Mucosa of descending colon (tissue), 3 donors: ENCODE results near the gene DDX19B. TPM values are rescaled to one million over a fixed set of nuclear protein-coding genes. Genes with fewer than 3 reads are reported as not detected.

ENCODE experiments used
- ATAC-seq: fragments of 200-7000 bp; cut with Tn5 transposase; one replicate; pipeline ENCODE4 v1.9.1; 2020; ENCODE audit warnings: mild to moderate bottlenecking, moderate library complexity
- DNase-seq, 3 donors: peaks; one replicate each; pipeline ENCODE4 v3.0.0-alpha.2; 2020
- H3K36me3 ChIP-seq: fragments of 200-600 bp; one replicate; pipeline ENCODE4 v1.8.0; 2021; ENCODE audit warnings: low read depth, mild to moderate bottlenecking
- H3K4me1 ChIP-seq: fragments of 200-600 bp; one replicate; pipeline ENCODE4 v1.8.0; 2021; ENCODE audit warnings: low read depth, mild to moderate bottlenecking
- H3K4me3 ChIP-seq: fragments of 200-600 bp; one replicate; pipeline ENCODE4 v1.8.0; 2021; ENCODE audit warnings: mild to moderate bottlenecking
- H3K9me3 ChIP-seq: fragments of 200-600 bp; one replicate; pipeline ENCODE4 v1.8.0; 2021; ENCODE audit warnings: mild to moderate bottlenecking
- CTCF ChIP-seq: fragments of 200-600 bp; IDR thresholded peaks from one replicate; pipeline ENCODE4 v1.8.0; 2022; ENCODE audit warnings: antibody characterized with exemption, mild to moderate bottlenecking
- intact Hi-C, 2 donors: fragments of 100-400 bp; cut with DNase I in 1 of 2; cut with micrococcal nuclease in 1 of 2; formaldehyde crosslinking; loops; one replicate each; pipeline versions ENCODE4 v1.11.0 to v1.11.1; 2022; cut with DNase I, micrococcal nuclease
- total RNA-seq, 3 donors: library from RNA; stranded (reverse); fragmentation: NEBNext Ultra II Directional in 2 of 3; extraction: Animal tissue kit (Norgen Biotek cat#: 25700) in 2 of 3; gene quantifications; one replicate each; pipeline versions ENCODE4 v1.2.1 to v1.2.4, GENCODE V29; 2021 to 2023
- donor health status: DM: no; HTN: no; CAD: no; lungs with moderate emphysema.
- donor health status: DM: no; HTN: no; CAD: no.
- donor health status: DM: no; HTN: yes; CAD: no.

Gene DDX19B
- total RNA-seq, 3 donors from 2014 or later, result 22.5 to 34.7 (median 28.7) TPM

DNA sequence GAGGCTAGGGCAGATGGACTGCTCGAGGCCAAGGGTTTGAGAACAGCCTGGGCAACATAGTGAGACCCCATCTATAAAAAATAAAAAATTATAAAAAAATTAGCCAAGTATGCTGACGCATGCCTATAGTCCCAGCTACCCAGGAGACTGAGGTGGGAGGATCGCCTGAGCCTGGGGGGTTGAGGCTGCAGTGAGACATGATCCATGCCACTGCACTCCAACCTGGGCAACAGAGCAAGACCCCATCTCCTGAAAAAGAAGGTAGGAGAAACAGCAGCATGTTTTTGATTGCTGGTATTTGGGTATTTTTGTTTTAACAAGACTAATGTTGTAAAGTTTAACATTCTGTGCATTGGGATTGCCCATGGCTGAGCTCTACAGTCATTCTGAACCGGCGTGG is 38.8 kb downstream of the DDX19B start:
- Histone ChIP-seq H3K36me3 (no peaks in the 10 kb centered on the region), H3K4me1 (no peaks in the 10 kb centered on the region), H3K9me3 (no peaks in the 10 kb centered on the region), H3K4me3 (no peak overlapping the region)
- DNase-seq (no peak), ATAC-seq (no peak)
- intact Hi-C loops, result no loop called here
- TF ChIP-seq CTCF, result no peak

DNA sequence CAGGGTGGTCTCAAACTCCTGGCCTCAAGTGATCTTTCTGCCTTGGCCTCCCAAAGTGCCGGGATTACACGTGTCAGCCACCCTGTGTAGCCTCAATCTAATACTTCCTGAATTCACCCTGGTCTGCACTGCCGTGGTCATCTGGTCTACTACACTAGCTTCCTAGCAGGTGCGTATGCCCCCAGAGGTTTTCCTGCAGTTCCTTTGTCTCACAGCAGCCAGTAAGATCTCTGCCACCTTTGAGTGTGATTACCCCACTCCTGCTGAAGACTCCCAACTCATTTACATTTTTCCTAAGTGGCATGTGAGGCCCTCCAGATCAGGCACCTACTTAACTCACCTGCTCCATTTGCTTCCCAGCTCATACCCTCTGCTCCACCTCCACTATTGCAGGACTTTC is 42.6 kb downstream of the DDX19B start:
- Histone ChIP-seq H3K4me3 (no peak overlapping the region), H3K4me1 (peaks cover 9% of the 10 kb centered on the region), H3K36me3 (no peaks in the 10 kb centered on the region), H3K9me3 (no peaks in the 10 kb centered on the region)
- no peak for TF ChIP-seq CTCF
- intact Hi-C loops, result no loop called here
- DNase-seq (no peak), ATAC-seq (no peak)

DNA sequence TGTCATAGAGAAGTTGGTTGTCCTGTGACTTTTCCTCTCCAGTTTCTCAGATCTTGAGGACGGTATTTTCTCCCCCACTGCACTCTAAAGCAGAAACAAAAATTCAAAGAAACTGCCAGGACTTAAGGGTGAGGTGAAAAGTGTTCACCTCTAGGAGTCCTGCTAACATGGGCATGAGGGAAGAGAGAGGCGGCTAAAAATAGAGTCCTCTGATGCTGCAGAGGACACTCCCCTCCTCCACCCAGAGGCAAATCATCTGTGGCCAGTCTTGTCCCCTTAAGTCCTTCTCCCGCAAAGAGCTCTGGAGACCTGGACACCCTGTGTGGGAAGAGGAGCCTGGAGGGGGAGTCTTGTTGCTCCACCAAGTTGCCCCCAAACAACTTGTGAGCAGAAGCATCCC is 43.0 kb downstream of the DDX19B start:
- DNase-seq, result no peak
- Histone ChIP-seq H3K36me3 (no peaks in the 10 kb centered on the region), H3K9me3 (no peaks in the 10 kb centered on the region), H3K4me3 (no peak overlapping the region), H3K4me1 (peaks cover 9% of the 10 kb centered on the region)
- intact Hi-C loops, result no loop called here
- no peak for TF ChIP-seq CTCF
- ATAC-seq, result no peak

DNA sequence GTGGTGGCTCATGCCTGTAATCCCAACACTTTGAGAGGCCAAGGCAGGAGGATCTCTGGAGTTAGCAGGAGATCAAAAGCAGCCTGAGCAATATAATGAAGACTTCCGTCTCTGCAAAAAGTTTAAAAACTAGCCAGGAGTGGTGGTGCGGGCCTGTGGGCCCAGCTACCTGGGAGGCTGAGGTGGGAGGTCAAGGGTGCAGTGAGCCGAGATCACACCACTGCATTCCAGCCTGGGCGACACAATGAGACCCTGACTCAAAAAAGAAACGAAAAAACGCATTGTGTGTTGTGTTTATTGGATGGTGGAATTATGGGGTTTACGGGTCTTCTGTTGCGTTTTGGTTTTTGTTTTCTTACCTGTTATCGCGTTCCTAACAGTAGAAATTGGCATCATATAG is 46.9 kb downstream of the DDX19B start:
- intact Hi-C loops, result no loop called here
- no peak for TF ChIP-seq CTCF
- H3K4me1 ChIP-seq, result peaks cover 20% of the 10 kb centered on the region
- no peaks in the 10 kb centered on the region for H3K9me3 ChIP-seq
- H3K4me3 ChIP-seq, result peak overlapping the region; percentile 76
- DNase-seq (no peak), ATAC-seq (no peak)
- no peaks in the 10 kb centered on the region for H3K36me3 ChIP-seq

DNA sequence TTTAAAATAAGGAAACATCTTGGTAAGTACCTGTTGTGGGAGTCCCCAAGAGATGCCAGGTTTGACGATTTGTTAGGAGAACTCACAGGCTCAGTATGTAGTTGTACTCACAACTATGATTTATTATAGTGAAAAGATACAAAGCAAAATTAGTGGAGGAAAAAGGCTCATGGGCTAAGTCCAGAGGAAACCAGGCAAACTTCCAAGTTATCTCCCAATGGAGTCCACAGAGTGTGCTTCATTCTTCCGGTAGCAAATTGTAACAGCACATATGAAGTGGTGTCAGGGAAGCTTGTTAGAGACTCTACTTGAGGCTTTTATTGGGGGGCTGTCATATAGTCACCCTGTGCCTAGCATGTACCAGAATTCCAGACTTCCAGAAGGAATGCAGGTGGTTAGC is 50.0 kb downstream of the DDX19B start:
- intact Hi-C loops, result no loop called here
- TF ChIP-seq CTCF, result no peak
- Histone ChIP-seq H3K4me1 (peaks cover 20% of the 10 kb centered on the region), H3K36me3 (no peaks in the 10 kb centered on the region), H3K9me3 (no peaks in the 10 kb centered on the region), H3K4me3 (no peak overlapping the region)
- ATAC-seq, result no peak
- no peak for DNase-seq

DNA sequence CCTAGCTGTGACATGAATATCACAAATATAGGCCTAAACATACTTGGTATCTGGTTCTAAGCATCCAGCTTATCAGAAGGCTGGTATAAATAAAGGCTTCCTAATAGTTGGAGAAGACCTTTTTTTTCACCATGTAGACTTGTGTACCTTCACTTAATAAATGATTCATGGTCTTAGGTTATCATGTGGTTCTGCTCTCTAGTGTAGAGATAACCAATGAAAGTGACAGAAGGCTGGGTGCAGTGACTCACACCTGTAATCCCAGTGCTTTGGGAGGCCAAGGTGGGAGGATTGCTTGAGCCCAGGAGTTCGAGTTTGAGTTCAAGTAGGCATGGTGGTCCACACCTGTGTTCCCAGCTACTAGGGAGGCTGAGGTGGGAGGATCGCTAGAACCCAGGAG is 50.8 kb downstream of the DDX19B start:
- ATAC-seq (no peak), DNase-seq (no peak)
- no peaks in the 10 kb centered on the region for H3K36me3 ChIP-seq
- no peaks in the 10 kb centered on the region for H3K9me3 ChIP-seq
- intact Hi-C loops, result no loop called here
- H3K4me3 ChIP-seq, result no peak overlapping the region
- peaks cover 20% of the 10 kb centered on the region for H3K4me1 ChIP-seq
- TF ChIP-seq CTCF, result no peak
